ENCODE results near the gene PTGS2. TPM values are rescaled to one million over a fixed set of nuclear protein-coding genes. Genes with fewer than 3 reads are reported as not detected.

Gene PTGS2
- total RNA-seq, 1 donor from 2014 or later, result 2.8 TPM

DNA sequence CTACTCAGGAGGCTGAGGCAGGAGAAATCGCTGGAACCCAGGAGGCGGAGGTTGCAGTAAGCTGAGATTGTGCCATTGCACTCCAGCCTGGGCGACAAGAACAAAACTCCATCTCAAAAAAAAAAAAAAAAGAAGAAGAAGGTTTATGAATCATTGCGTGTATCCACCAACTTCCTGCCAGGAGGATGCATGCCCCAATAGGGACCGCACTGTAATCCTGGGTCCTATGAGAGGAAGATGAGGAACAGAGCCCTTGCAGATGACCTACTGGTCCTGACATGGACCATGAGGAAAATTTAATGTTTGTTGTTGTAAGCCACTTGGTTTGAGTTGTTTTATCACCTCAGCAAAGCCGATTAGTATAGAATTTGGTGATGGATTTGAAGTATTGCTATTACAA, 56.7 kb downstream of the PTGS2 start:
- H3K27me3 Mint-ChIP-seq (ENCODE audit: low read depth), result no peaks in the 10 kb centered on the region
- no peak for DNase-seq (ENCODE audit: low spot score)
- no peak overlapping the region for H3K27ac Mint-ChIP-seq (ENCODE audit: unreplicated experiment)
- H3K36me3 Mint-ChIP-seq (ENCODE audit: low read depth), result peaks cover 3% of the 10 kb centered on the region
- H3K4me3 Mint-ChIP-seq (ENCODE audit: unreplicated experiment), result no peak overlapping the region
- no peaks in the 10 kb centered on the region for H3K4me1 Mint-ChIP-seq (ENCODE audit: low read depth)
- peaks cover 4% of the 10 kb centered on the region for H3K9me3 Mint-ChIP-seq (ENCODE audit: low read depth)
- TF ChIP-seq, protein P1, sequence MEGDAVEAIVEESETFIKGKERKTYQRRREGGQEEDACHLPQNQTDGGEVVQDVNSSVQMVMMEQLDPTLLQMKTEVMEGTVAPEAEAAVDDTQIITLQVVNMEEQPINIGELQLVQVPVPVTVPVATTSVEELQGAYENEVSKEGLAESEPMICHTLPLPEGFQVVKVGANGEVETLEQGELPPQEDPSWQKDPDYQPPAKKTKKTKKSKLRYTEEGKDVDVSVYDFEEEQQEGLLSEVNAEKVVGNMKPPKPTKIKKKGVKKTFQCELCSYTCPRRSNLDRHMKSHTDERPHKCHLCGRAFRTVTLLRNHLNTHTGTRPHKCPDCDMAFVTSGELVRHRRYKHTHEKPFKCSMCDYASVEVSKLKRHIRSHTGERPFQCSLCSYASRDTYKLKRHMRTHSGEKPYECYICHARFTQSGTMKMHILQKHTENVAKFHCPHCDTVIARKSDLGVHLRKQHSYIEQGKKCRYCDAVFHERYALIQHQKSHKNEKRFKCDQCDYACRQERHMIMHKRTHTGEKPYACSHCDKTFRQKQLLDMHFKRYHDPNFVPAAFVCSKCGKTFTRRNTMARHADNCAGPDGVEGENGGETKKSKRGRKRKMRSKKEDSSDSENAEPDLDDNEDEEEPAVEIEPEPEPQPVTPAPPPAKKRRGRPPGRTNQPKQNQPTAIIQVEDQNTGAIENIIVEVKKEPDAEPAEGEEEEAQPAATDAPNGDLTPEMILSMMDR (IDR thresholded peaks at IDR 0.05), result no peak

Other genes starting within 250 kb of the PTGS2 start
- not detected in 3 replicates for gene PDC, start 219.3 kb downstream of the PTGS2 start, total RNA-seq
- gene PLA2G4A, start 148.5 kb upstream of the PTGS2 start, total RNA-seq, result 0.10 to 4.1 TPM (median 0.44 TPM) in 3 replicates